Mammary epithelial cell (primary cell): ENCODE data around the gene CACNA2D1.

Experiments used
- EZH2 ChIP-seq: IDR thresholded peaks from 2 replicates; pipeline ENCODE4 v1.6.1; 2012; ENCODE audit warnings: low read length, inconsistent platforms, borderline replicate concordance
- TF ChIP-seq, protein P1 (sequence below), 2 donors: IDR thresholded peaks in 1 of 2; conservative IDR thresholded peaks in 1 of 2; 2 replicates each; pipeline ENCODE4 v1.5.1; 2011 to 2012; ENCODE audit warnings: inconsistent platforms in 2 of 2, low read length in 2 of 2, mild to moderate bottlenecking in 2 of 2, control low read depth in 1 of 2, low read depth in 1 of 2; ENCODE audit not compliant: insufficient read depth in 1 of 2; ENCODE audit errors: extremely low read depth in 1 of 2

DNA sequence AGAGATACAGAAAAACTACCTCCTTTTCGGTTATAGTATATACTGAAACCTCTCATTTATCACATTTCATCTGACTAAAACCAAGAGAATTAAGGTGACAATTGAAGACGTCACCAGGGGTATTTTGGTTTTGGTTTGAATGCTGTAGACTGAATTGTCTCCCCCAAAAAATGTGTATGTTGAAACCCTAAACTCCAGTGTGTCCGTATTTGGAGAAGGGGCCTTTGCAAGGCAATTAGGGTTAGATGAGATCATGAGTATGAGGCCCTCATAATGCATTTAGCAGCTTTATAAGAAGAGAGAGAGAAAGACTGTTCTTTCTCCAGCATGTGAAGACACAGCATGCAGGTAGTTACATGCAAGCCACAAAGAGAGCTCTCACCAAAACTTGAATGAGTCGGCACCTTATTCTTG, 59.5 kb downstream of the CACNA2D1 start:
- TF ChIP-seq, protein P1, sequence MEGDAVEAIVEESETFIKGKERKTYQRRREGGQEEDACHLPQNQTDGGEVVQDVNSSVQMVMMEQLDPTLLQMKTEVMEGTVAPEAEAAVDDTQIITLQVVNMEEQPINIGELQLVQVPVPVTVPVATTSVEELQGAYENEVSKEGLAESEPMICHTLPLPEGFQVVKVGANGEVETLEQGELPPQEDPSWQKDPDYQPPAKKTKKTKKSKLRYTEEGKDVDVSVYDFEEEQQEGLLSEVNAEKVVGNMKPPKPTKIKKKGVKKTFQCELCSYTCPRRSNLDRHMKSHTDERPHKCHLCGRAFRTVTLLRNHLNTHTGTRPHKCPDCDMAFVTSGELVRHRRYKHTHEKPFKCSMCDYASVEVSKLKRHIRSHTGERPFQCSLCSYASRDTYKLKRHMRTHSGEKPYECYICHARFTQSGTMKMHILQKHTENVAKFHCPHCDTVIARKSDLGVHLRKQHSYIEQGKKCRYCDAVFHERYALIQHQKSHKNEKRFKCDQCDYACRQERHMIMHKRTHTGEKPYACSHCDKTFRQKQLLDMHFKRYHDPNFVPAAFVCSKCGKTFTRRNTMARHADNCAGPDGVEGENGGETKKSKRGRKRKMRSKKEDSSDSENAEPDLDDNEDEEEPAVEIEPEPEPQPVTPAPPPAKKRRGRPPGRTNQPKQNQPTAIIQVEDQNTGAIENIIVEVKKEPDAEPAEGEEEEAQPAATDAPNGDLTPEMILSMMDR (conservative IDR thresholded peaks at IDR 0.05 in 1 of 2, IDR thresholded peaks at IDR 0.05 in 1 of 2; ENCODE audit: extremely low read depth in 1 of 2, insufficient read depth in 1 of 2, low read depth in 1 of 2, low read length in 2 of 2): no peak
- TF ChIP-seq EZH2: no peak
